ENCODE measurements around the gene SLC25A23. TPM values are rescaled to one million over a fixed set of nuclear protein-coding genes. Genes with fewer than 3 reads are reported as not detected.

The SLC25A23 gene
- total and polyA plus RNA-seq, 2 donors (not counting 1 experiment from before 2014, with no cell fraction given), result 9.3 to 25.3 TPM

- H3K27me3 Mint-ChIP-seq, result no peaks in the 10 kb centered on the region
- Histone ChIP-seq H3K9ac (ENCODE audit: low read length) (no peak overlapping the region), H3K27me3 (replicated peaks in 1 of 4; ENCODE audit: control extremely low read depth in 1 of 4, control insufficient read depth in 3 of 4, insufficient read depth in 4 of 4, low read length in 3 of 4) (no peaks in the 10 kb centered on the region), H3K27ac (ENCODE audit: low read length in 2 of 2) (no peak overlapping the region), H3K4me1 (ENCODE audit: control insufficient read depth in 2 of 2, insufficient read depth in 2 of 2, low read length in 2 of 2) (peaks cover 6 to 14% of the 10 kb centered on the region in 2 donors), H3K4me3 (ENCODE audit: control extremely low read depth in 1 of 5, extremely low read depth in 1 of 5, insufficient read depth in 1 of 5, low read depth in 2 of 5, low read length in 4 of 5) (no peak overlapping the region), H3K4me2 (replicated peaks; ENCODE audit: low read depth, low read length, poor library complexity, severe bottlenecking) (no peak overlapping the region), H2AFZ (ENCODE audit: insufficient read depth, low read depth, low read length, poor library complexity, severe bottlenecking) (no peak overlapping the region), H3K9me3 (ENCODE audit: control extremely low read depth in 1 of 3, control insufficient read depth in 2 of 3, insufficient read depth in 1 of 3, low read length in 2 of 3) (peaks cover 0 to 11% (median 0%) of the 10 kb centered on the region in 3 donors), H3K79me2 (ENCODE audit: control insufficient read depth, insufficient read depth, low read length) (peaks cover 26% of the 10 kb centered on the region), H4K20me1 (ENCODE audit: control insufficient read depth, insufficient read depth, low read length, poor library complexity, severe bottlenecking) (peaks cover 17% of the 10 kb centered on the region), H3K36me3 (replicated peaks in 1 of 2; ENCODE audit: control extremely low read depth in 1 of 2, control insufficient read depth in 1 of 2, extremely low read depth in 1 of 2, insufficient read depth in 2 of 2, low read length in 1 of 2) (peaks cover 0 to 58% of the 10 kb centered on the region in 2 experiments)
- H3K4me3 Mint-ChIP-seq, result no peak overlapping the region
- CTCF ChIA-PET, result no interaction called here
- intact Hi-C loops (cut with micrococcal nuclease), result no loop called here
- ATAC-seq (ENCODE audit: low read depth) (peak; percentile 87), DNase-seq (peak; percentile 69)
- 90% methylated on average over 33 of the region's 33 CpGs for WGBS (ENCODE audit: insufficient coverage)
- TF ChIP-seq EZH2 (IDR thresholded peaks at IDR 0.05; ENCODE audit: borderline replicate concordance, insufficient read depth, low read depth, low read length, poor library complexity, severe bottlenecking) (no peak), CTCF (IDR thresholded peaks at IDR 0.05) (no peak)
- H3K27ac Mint-ChIP-seq, result no peak overlapping the region
- POLR2A ChIA-PET, result no interaction called here
- peaks cover 14% of the 10 kb centered on the region for H3K4me1 Mint-ChIP-seq
- H3K9me3 Mint-ChIP-seq (ENCODE audit: insufficient read depth), result no peaks in the 10 kb centered on the region
Measured at GRCh38 chr19:6476155-6476895, 16.7 kb upstream of the SLC25A23 start.

All from B cell (primary cell).